CD4-positive, CD25-positive, alpha-beta regulatory T cell (primary cell): ENCODE measurements around the gene NAAA. TPM values are rescaled to one million over a fixed set of nuclear protein-coding genes. Genes with fewer than 3 reads are reported as not detected.
"Not testable (repeated sequence)": the region's sequence is repeated elsewhere in the genome, so short reads cannot be mapped to it uniquely, and the experiment has no call there.

ENCODE experiments used
- ATAC-seq, 2 donors: fragments of 150-1000 bp; cut with Tn5 transposase; one replicate each; pipeline ENCODE4 v1.10.0; 2021; ENCODE audit warnings: low read depth in 2 of 2, moderate number of reproducible peaks in 2 of 2, moderate library complexity in 1 of 2
- DNase-seq, 3 donors: peaks; one replicate each; pipeline versions ENCODE4 v3.0.0 to v3.0.0-alpha.2; 2012 to 2022; ENCODE audit warnings: mixed read lengths in 1 of 3
- H3K27ac ChIP-seq: one replicate; pipeline ENCODE4 v1.7.0; 2013; ENCODE audit warnings: mild to moderate bottlenecking, low read length; ENCODE audit not compliant: insufficient read depth, poor library complexity, severe bottlenecking
- H3K27me3 ChIP-seq: one replicate; pipeline ENCODE4 v1.7.0; 2013; ENCODE audit warnings: low read length; ENCODE audit not compliant: control insufficient read depth, insufficient read depth
- H3K36me3 ChIP-seq: one replicate; pipeline ENCODE4 v1.7.0; 2013; ENCODE audit warnings: mild to moderate bottlenecking, low read length, moderate library complexity; ENCODE audit not compliant: control insufficient read depth, insufficient read depth
- H3K4me1 ChIP-seq: 2 replicates; pipeline ENCODE4 v1.7.0; 2013; ENCODE audit warnings: mild to moderate bottlenecking, low read length; ENCODE audit not compliant: insufficient read depth, control insufficient read depth, poor library complexity, severe bottlenecking
- H3K4me3 ChIP-seq: one replicate; pipeline ENCODE4 v1.7.0; 2013; ENCODE audit warnings: low read depth, mild to moderate bottlenecking, low read length, moderate library complexity
- H3K9me3 ChIP-seq, 2 experiments: 1 replicate in 1 of 2; 2 replicates in 1 of 2; pipeline ENCODE4 v1.7.0; 2013; ENCODE audit warnings: low read length in 2 of 2, mild to moderate bottlenecking in 1 of 2, moderate library complexity in 1 of 2; ENCODE audit not compliant: control insufficient read depth in 2 of 2
- H3K27ac Mint-ChIP-seq, 3 donors: one replicate each; pipeline ENCODE4 v1.8.0; 2020 to 2022; ENCODE audit warnings: mild to moderate bottlenecking in 3 of 3, mixed read lengths in 3 of 3, moderate library complexity in 2 of 3
- H3K27me3 Mint-ChIP-seq: one replicate; pipeline ENCODE4 v1.8.0; 2022; ENCODE audit warnings: mild to moderate bottlenecking, mixed read lengths
- H3K36me3 Mint-ChIP-seq: one replicate; pipeline ENCODE4 v1.8.0; 2020; ENCODE audit warnings: mixed read lengths
- H3K4me1 Mint-ChIP-seq, 4 donors: one replicate each; pipeline ENCODE4 v1.8.0; 2020 to 2022; ENCODE audit warnings: mixed read lengths in 4 of 4, mild to moderate bottlenecking in 1 of 4
- H3K4me3 Mint-ChIP-seq, 4 donors: one replicate each; pipeline ENCODE4 v1.8.0; 2020 to 2022; ENCODE audit warnings: mild to moderate bottlenecking in 4 of 4, mixed read lengths in 4 of 4, moderate library complexity in 3 of 4
- H3K9me3 Mint-ChIP-seq, 7 donors: one replicate each; pipeline ENCODE4 v1.8.0; 2020 to 2022; ENCODE audit warnings: mixed read lengths in 7 of 7, mild to moderate bottlenecking in 3 of 7, moderate library complexity in 2 of 7
- polyA plus RNA-seq, 4 donors: library from polyadenylated mRNA; unstranded; fragments of 300-500 nt; fragmentation: Illumina TruSeq; gene quantifications; one replicate each; pipeline ENCODE4 v1.2.3, GENCODE V29; 2021
- total RNA-seq: library from RNA; stranded (reverse); gene quantifications from one replicate; pipeline ENCODE4 v1.2.3, GENCODE V29; 2022

The NAAA gene
- total and polyA plus RNA-seq, 5 donors from 2014 or later = 60.5 to 135 (median 123) TPM

GRCh38 chr4:75963558-75963957 is 22.7 kb upstream of the NAAA start:
- DNase-seq (no peak), ATAC-seq (no peak)
- no peaks in the 10 kb centered on the region for H3K27me3 Mint-ChIP-seq
- no peaks in the 10 kb centered on the region for H3K4me1 ChIP-seq
- peaks cover 79% of the 10 kb centered on the region for H3K36me3 Mint-ChIP-seq
- H3K9me3 ChIP-seq = peaks cover 0 to 5% of the 10 kb centered on the region in 2 experiments
- H3K9me3 Mint-ChIP-seq = peaks cover 0 to 10% (median 0%) of the 10 kb centered on the region in 7 donors
- no peak overlapping the region for H3K4me3 Mint-ChIP-seq
- H3K27ac ChIP-seq = no peak overlapping the region
- H3K27ac Mint-ChIP-seq = no peak overlapping the region
- H3K4me3 ChIP-seq = no peak overlapping the region
- H3K27me3 ChIP-seq = no peaks in the 10 kb centered on the region
- peaks cover 79% of the 10 kb centered on the region for H3K36me3 ChIP-seq
- H3K4me1 Mint-ChIP-seq = peaks cover 0 to 5% (median under 1%) of the 10 kb centered on the region in 4 donors

DNA sequence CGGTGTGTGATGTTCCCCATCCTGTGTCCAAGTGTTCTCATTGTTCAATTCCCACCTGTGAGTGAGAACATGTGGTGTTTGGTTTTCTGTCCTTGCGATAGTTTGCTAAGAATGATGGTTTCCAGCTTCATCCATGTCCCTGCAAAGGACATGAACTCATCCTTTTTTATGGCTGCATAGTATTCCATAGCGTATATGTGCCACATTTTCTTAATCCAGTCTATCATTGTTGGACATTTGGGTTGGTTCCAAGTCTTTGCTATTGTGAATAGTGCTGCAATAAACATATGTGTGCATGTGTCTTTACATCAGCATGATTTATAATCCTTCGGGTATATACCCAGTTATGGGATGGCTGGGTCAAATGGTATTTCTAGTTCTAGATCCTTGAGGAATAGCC is 21.3 kb upstream of the NAAA start:
- H3K4me1 Mint-ChIP-seq, H3K4me3 ChIP-seq, H3K9me3 ChIP-seq, H3K4me1 ChIP-seq, DNase-seq, H3K27me3 ChIP-seq, H3K4me3 Mint-ChIP-seq, H3K27me3 Mint-ChIP-seq, H3K27ac Mint-ChIP-seq, ATAC-seq, H3K27ac ChIP-seq, H3K9me3 Mint-ChIP-seq: not testable (repeated sequence)
- peaks cover 79% of the 10 kb centered on the region for H3K36me3 ChIP-seq
- peaks cover 77% of the 10 kb centered on the region for H3K36me3 Mint-ChIP-seq

DNA sequence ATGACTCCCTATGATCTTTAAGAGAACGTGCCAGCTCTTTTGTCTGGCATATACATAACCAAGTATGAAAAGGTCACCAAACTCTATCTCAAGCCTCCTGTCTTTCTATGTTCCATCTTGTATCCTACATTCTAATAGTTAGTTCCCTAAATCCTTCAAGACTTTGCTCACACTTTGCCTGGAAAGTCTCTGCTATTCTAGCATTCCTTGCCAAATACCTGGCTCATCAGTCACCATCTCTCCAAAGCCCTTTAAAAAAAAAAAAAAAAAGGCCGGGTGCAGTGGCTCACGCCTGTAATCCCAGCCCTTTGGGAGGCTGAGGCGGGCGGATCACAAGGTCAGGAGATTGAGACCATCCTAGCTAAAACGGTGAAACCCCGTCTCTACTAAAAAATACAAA is 17.7 kb upstream of the NAAA start:
- H3K4me1 Mint-ChIP-seq = peaks cover 4 to 17% (median 13%) of the 10 kb centered on the region in 4 donors
- peak overlapping the region in 1 of 3 donors; percentile 56 for H3K27ac Mint-ChIP-seq
- H3K4me3 Mint-ChIP-seq, ATAC-seq, H3K9me3 Mint-ChIP-seq, H3K9me3 ChIP-seq, H3K4me3 ChIP-seq, H3K27ac ChIP-seq, DNase-seq, H3K27me3 Mint-ChIP-seq, H3K4me1 ChIP-seq, H3K27me3 ChIP-seq: not testable (repeated sequence)
- peaks cover 69% of the 10 kb centered on the region for H3K36me3 ChIP-seq
- H3K36me3 Mint-ChIP-seq = peaks cover 72% of the 10 kb centered on the region

DNA sequence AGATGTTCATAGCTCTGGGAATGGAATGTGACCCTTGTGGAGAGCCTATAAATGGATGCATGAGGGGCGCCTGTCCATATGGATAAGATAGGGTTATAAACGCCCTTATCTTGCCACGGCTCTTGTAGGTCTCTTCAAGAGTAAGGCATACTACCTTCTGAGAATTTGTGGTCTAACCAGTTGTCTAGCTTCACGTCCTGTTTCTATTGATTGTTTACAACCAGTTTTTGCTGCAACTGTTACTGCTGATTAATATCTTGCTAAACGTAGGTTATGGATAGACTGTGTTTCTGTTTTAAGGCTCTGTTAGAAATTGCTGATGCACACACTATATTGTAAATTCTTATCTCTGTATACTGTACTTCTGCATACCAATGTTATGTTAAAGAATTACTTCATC is 14.0 kb upstream of the NAAA start:
- peaks cover 4 to 20% (median 12%) of the 10 kb centered on the region in 4 donors for H3K4me1 Mint-ChIP-seq
- H3K9me3 ChIP-seq, ATAC-seq, H3K27me3 ChIP-seq, H3K27ac ChIP-seq, H3K9me3 Mint-ChIP-seq, H3K4me1 ChIP-seq, H3K27me3 Mint-ChIP-seq: not testable (repeated sequence)
- peak overlapping the region; percentile 8 for H3K4me3 ChIP-seq
- DNase-seq = peak in 2 of 3 donors; percentile 34 to 36
- H3K27ac Mint-ChIP-seq = peak overlapping the region in 2 of 3 donors; percentile 20 to 80
- peak overlapping the region in 1 of 4 donors; percentile 12 for H3K4me3 Mint-ChIP-seq
- H3K36me3 Mint-ChIP-seq = peaks cover 59% of the 10 kb centered on the region
- H3K36me3 ChIP-seq = peaks cover 74% of the 10 kb centered on the region

GRCh38 chr4:75953509-75953908 is 12.7 kb upstream of the NAAA start:
- Mint-ChIP-seq H3K27me3 (no peaks in the 10 kb centered on the region), H3K4me3 (no peak overlapping the region), H3K4me1 (peaks cover 6 to 24% (median 12%) of the 10 kb centered on the region in 4 donors), H3K36me3 (peaks cover 55% of the 10 kb centered on the region), H3K27ac (no peak overlapping the region), H3K9me3 (no peaks in the 10 kb centered on the region)
- Histone ChIP-seq H3K36me3 (peaks cover 70% of the 10 kb centered on the region), H3K4me3 (no peak overlapping the region), H3K4me1 (no peaks in the 10 kb centered on the region), H3K9me3 (no peaks in the 10 kb centered on the region), H3K27ac (no peak overlapping the region), H3K27me3 (no peaks in the 10 kb centered on the region)
- DNase-seq (no peak), ATAC-seq (no peak)

DNA sequence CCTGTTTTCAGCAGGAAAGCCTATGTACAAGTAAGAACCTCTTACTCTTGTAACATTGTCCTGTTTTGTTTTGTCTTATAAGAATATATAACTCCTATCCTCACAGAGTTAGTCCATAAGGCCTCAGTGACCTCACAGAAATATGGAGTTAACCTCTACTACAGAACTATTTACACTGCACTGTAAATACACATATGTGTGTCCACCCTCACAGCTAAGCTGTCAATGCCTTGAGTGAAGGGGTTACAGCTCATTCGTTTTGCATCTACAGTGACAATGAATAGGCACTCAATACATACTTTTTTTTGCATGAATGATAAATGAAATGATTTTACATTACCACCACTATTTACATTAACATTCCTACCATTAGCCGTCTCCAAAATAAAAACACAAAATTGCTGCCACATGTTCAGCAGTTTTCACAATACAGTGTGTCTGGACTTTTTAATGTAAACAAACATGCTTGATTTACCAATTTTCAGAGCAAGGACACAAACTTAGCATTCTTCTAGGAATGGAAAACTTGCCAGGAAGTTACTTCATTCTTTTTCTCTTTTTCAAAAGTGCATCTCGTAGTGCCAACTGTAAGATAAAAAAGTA is 9.5 kb upstream of the NAAA start:
- no peaks in the 10 kb centered on the region for H3K9me3 Mint-ChIP-seq
- H3K27ac Mint-ChIP-seq = peak overlapping the region in 1 of 3 donors; percentile 32
- Histone ChIP-seq H3K4me3 (no peak overlapping the region), H3K9me3 (no peaks in the 10 kb centered on the region), H3K4me1 (no peaks in the 10 kb centered on the region), H3K27me3 (no peaks in the 10 kb centered on the region), H3K36me3 (peaks cover 46% of the 10 kb centered on the region), H3K27ac (no peak overlapping the region)
- DNase-seq (no peak), ATAC-seq (no peak)
- peaks cover 36% of the 10 kb centered on the region for H3K36me3 Mint-ChIP-seq
- no peaks in the 10 kb centered on the region for H3K27me3 Mint-ChIP-seq
- H3K4me1 Mint-ChIP-seq = peaks cover 5 to 23% (median 7%) of the 10 kb centered on the region in 4 donors
- no peak overlapping the region for H3K4me3 Mint-ChIP-seq

DNA sequence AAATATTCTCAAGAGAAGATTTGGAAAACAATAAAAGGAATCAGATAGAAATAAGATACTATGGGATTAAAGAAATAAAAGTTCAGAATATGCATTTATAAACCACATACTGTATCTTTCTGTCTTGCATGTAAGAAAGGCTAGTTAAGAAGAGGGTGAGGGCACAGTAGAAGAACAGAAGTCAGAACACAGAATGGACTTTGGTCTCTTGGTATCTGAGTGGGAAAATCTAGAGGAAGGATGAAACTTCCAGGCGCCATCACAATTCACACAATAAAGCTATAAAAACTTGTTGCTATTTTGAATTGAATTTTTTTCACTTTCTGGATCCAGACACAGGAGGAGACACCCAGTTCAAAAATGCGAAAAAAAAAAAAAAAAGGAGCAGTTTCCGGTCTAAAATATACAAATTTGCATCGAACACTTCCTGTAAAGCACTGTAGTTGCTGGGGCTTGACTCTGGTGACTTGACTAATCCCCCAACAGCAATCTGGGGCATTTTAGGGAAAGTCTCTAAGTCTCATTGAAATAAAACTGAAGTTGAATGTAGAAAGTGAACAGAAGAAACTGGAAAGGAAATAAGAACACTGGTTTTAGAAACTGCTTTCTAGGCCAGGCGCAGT is 8.1 kb upstream of the NAAA start:
- H3K36me3 Mint-ChIP-seq = peaks cover 26% of the 10 kb centered on the region
- H3K27me3 Mint-ChIP-seq = no peaks in the 10 kb centered on the region
- Histone ChIP-seq H3K9me3 (no peaks in the 10 kb centered on the region), H3K27ac (no peak overlapping the region), H3K27me3 (no peaks in the 10 kb centered on the region), H3K4me3 (no peak overlapping the region), H3K36me3 (peaks cover 43% of the 10 kb centered on the region), H3K4me1 (no peaks in the 10 kb centered on the region)
- no peak overlapping the region for H3K4me3 Mint-ChIP-seq
- H3K4me1 Mint-ChIP-seq = peaks cover 0 to 11% (median 6%) of the 10 kb centered on the region in 4 donors
- H3K9me3 Mint-ChIP-seq = no peaks in the 10 kb centered on the region
- no peak for ATAC-seq
- DNase-seq = no peak
- no peak overlapping the region for H3K27ac Mint-ChIP-seq
